Limb (tissue), 2 donors: ENCODE results near the gene MTMR2.
"Not testable (repeated sequence)": the region's sequence is repeated elsewhere in the genome, so short reads cannot be mapped to it uniquely, and the experiment has no call there.

ENCODE experiments used
- DNase-seq, 2 donors: peaks; one replicate each; pipeline ENCODE4 v3.0.0-alpha.2; 2016; ENCODE audit errors: extremely low spot score in 2 of 2

Gene MTMR2

DNA sequence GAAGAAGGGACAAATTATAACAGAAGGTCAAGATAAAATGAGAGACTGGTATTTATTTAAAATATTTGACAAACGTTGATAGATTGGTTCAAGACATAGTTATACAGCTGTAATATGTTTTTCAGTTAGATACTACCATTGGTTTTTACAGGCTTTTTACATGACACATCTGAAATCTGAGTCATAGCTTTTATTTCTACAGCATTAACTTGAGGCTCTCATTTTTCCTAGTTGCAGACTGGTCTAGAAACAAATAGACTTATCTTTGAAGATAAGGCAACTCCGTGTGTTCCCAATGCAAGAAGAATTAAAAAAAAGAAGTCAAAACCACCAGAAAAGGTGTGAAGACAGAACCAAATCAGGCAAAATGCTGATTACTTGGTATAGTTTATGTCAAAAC is 102.3 kb downstream of the MTMR2 start:
- DNase-seq, result no peak

DNA sequence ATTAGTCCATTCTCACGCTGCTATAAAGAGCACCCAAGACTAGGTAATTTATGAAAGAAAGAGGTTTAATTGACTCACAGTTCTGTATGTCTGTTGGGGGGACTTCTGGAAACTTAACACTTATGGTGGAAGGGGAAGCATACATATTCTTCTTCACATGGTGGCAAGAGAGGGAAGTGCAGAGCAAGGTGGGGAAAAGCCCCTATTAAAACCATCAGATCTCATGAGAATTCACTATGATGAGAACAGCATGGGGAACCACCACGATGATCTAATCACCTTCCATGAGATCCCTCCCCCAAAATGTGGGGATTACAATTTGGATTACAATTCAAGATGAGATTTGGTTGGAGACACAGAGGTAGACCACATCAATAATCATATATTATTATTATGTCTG is 107.9 kb downstream of the MTMR2 start:
- no peak for DNase-seq

DNA sequence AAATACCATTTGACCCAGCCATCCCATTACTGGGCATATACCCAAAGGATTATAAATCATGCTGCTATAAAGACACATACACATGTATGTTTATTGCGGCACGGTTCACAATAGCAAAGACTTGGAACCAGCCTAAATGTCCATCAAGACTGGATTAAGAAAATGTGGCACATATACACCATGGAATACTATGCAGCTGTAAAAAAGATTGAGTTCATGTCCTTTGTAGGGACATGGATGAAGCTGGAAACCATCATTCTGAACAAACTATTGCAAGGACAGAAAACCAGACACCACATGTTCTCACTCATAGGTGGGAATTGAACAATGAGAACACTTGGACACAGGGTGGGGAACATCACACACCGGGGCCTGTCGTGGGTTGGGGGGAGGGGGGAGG is 112.9 kb downstream of the MTMR2 start:
- not testable (repeated sequence) for DNase-seq

DNA sequence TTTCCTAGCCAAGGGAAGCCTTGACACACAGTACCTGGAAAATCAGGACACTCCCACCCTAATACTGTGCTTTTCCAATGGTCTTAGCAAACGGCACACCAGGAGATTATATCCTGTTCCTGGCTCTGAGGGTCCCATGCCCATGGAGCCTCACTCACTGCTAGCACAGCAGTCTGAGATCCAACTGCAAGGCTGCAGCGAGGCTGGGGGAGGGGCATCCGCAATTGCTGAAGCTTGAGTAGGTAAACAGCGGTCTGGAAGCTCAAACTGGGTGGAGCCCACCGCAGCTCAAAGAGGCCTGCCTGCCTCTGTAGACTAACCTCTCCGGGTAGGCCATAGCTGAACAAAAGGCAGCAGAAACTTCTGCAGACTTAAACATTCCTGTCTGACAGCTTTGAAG is 117.4 kb downstream of the MTMR2 start:
- not testable (repeated sequence) for DNase-seq

DNA sequence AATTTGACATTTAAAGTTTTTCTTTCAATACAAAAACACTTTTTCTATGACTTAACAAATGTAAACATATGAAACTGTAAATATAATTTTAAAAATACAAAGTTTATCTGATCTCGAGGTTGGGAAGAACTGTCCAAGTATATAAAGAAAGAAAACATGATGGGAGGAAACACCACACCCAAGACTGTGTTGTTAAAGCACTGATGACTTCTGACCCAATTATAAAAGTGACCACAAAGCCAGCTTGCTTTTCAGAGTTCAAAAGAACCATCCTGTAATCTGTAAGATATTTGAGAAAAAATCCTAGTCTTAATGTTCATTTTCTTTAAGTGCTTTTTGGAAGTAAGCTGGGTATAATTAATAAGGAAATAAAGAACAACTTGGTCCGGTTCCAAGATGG is 118.0 kb downstream of the MTMR2 start:
- no peak for DNase-seq

DNA sequence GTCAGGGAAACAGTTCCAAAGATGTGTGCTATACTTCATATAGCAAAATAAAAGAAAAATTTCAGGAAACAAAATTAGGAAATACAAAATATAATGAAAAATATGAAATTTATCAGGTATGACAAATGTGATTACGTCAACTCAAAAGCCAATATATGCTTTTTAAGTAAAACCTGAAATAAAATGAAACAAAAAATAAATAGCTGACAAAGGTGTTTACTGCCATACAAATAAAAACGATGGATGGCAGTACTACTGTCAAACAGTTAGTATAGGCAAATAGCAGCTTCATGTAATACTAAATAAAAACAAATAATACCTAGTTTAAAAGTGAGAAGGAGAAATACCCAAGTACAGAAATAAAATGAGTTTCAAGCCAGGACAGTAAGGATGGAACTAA is 119.9 kb downstream of the MTMR2 start:
- DNase-seq, result no peak

DNA sequence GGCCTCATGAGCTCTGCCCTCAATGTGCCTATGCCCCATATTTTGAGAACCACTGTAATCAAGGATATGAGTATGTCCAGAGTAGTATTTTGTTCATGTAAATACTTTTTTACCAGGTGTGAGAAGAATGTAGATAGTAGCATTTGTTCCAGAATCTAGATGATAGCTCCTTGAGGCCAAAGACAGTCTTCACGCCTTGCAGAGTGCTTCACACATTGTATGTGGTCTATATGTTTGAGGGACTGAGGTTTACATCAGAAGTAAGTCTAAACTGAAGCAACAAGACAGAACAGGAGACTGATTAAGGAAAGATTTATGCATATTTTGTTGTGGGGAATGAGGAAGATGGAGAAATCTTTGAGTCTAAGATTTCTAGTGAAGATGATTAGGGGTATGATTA is 121.1 kb downstream of the MTMR2 start:
- no peak for DNase-seq

DNA sequence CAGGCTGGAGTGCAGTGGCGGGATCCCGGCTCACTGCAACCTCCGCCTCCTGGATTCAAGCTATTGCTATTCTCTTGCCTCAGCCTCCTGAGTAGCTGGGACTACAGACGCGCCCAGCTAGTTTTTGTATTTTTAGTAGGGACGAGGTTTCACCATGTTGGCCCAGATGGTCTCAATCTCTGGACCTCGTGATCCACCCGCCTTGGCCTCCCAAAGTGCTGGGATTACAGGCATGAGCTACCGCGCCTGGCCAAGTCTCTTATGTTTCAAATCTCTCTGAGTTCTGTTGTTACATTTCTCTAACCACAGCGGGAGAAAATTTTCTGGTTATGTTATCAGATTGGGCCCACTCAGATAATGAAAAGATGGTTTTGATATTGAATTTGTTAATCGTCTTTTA is 123.5 kb downstream of the MTMR2 start:
- no peak for DNase-seq

DNA sequence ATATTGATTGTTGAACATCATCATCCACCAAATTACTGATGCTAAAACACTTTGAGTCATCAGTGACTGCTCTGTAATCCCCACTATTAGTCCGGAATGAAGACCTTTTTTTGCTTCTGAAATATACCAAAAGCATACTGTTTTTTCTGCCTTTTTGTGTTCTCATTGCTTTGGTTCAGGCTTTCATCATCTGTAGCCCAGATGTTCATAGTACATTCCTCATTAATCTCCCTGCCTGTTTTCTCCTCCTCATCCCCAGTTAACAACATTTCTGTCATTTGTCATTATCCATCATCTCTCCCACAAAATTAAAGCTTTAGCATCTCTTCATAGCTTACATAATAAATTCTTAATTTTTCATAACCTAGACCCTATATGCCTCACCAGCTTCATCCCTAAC is 124.4 kb downstream of the MTMR2 start:
- no peak for DNase-seq

DNA sequence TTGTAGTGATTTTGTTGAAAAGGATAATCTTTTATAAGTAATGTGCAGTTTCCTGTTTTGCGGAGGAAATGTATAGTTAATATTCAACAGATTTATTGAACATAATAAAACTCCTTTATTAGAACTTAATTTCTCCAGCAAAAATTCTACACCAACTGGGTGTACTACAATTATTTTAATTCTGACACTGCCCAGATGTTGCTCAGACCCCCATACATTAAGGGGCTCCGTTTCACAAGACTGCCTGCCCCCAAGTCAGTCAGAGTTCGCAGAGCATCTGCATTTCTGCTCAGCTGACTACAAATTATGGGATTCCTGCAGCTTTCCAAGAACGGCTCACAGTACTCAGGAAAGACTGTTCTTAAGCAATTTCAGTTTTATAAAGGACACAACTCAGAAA is 127.4 kb downstream of the MTMR2 start:
- peak in 1 of 2 donors; percentile 24 for DNase-seq

DNA sequence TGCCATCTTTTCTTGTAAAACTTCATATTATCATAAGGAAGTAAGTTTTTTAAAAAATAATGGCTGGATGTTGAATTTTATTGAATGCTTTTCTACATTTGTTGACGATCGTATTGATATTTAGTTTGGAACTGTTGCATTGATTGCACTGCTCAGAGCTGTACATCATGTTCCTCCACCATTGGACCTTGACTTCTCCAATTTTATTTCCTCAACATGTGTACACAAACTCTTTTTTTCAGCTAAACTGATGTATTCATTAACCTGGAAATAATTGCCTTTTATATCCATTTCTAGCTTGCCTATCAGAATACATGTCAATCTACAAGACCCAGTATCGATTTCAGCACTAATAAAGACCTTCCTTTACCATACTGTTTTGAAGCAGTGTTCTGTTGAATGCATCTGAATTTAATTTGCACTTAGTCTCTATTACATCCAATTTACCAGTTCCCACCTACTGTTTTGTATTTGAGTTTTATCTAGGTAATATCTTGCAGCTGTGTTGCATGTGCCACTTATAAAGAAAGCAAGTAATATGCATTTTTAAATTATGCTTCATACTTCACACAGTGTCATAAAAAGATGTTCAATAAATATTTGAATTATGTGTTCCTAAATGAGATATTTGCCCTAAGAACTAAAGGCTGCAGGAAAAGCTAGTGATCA is 128.1 kb downstream of the MTMR2 start:
- DNase-seq, result no peak

DNA sequence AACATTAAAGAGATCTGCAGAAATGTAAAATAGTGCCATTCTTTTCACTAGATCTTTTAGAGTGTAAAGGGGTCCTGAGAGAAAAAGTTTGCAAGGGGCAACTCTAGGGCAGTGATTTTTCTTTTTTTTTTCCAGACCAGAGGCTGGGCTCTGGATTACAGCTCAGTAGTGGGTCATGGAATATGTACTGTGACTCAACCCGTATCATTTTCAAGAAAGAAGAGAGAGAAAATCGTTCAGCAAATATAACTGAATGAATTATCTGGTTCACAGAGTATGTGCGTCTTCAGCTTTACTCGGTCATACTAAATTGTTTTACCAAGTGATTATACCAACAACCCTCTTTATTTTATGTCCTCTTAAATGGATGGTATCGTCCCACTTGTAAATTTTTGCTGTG is 129.8 kb downstream of the MTMR2 start:
- DNase-seq, result no peak

DNA sequence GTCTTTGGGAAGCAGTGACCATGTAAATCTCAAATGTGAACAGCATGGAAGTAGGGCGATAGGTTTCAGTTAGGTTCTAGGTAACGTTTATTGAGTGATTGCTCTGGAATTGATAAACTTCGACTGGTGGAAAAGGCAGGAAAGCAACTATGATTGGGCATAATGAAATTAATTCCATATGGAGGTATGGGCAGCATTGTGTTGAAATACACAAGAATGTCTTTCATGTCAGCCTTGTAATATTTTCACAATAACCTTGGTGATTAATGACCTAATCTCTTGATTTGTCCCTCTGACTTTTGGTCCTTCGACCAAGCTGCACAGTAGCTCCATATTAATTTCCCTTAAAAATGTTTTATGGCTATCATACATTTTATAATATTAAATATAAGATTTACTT is 130.8 kb downstream of the MTMR2 start:
- DNase-seq, result no peak

DNA sequence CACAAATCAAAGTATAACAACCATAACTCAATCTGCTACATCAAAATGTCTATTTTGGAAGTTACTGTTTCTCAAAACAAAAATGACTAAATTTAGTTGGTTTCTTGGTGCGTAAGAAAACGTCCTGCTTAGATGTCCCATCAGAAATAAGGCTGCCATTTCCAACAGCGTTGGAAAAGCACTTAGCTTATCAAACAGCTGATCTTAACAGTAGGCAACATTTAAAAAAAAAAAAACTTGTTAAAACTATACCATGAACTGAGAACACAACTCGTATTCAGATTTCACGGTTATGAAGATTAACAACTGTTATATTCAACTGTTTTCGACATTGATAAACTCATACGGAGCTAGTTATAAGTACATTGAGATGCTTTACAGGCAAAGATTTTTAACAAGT is 131.2 kb downstream of the MTMR2 start:
- DNase-seq, result no peak

DNA sequence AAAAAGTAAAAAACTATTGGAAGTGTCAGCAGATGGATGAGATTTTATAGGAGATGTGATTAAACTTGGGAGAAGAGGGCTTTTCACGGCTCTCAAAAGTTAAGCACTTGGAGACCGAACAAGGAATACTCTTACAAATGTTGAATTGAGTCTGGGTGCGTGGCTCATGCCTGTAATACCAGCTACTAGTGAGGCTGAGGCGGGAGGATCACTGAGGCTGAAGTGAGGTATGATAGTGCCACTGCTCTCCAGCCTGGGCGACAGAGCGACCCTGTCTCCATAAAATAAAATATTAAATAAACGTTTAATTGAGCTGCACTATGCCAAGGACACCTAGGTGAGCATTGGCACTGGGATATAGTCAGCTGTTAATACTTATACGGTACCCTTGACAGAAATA is 131.7 kb downstream of the MTMR2 start:
- DNase-seq, result no peak

DNA sequence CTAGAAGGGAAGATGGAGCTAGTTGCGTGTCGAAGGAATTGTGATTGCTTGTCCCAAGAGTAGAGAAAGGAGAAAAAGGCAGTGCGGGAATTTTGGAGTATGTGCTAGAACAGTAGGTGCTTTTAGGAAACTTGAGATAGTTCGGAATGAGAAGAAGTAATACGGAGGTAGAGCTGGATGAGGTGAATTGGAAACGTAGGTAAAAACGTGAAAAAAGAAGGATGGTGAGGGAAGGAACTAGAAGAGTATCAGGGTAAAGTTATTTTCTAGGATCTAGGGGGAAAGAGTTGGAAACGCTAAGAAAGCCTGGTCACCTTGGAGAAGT is 132.2 kb downstream of the MTMR2 start:
- DNase-seq, result no peak

DNA sequence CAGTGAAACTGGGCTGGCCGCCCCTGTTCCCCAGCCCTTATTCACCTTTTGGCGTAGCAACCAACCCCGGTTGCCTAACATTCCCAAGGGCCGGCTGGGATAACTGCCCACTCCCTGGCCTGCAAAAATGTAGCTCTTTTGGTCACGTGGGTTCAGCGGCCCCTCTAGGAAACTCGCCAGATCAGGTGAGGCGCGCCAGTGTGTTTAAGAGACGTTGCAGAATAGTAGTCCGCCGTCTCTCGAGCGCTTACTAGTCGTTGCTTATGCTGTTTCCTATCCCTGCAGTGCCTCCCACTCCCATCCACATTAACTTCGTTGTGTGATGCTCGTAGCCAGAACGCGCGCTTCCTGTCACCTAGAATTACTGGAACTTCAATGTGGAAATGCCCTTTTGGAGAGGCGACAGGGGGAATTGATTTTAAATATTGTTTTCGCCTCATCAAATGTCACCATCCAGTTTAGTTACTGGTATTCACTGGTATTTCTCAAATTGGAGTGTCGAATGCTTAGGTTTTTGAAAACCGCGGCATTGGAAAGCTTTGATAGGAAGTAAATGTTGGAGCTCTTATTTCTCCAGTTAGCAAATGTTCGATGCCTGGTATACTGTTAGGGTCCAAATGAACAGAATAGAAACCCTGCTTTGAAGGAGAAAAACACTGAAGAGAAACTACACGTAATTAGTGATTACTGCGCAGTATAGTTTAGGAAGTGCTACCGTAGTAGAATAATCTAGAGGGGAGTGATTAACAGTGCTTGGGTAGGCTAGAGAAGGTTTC is 132.8 kb downstream of the MTMR2 start:
- peak; percentile 45 to 83 for DNase-seq

DNA sequence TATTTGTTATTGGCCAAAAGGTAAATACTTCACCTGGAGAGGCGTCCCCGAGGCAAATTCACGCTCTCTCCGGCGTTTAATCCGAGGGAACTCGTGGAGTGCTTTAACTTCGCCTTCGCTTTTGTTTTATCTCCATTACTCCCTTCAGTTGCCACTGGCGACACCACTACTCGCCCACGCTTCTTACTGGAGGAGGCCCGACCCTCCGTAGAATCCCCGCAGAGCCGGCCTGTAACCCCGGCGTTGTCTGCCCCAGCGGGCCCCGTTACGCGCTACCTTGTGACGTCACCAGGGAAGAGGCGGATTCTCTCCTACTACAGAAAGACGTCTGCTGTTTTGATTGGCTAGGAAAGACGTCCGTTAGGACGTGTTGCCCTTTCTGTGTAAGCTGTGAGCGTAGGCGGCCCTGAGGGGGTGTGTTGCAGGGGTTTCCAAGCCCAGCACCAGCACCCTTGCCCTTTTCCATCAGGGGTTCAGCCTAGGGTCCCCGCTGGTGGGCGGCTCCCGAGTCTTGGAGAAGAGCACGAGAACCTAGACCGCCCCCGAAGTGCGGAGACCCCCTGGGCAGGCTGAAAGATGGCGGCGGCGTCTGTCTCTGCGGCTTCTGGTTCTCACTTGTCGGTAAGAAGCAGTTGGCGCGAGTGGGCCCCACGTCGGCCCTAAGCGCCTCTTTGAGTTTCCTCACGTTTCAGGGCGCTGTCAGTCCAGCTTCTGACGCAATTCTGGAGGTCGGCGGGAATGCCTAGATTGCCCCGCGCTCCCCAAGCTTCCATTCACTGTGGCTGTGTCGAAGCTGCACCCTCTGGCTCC is 133.6 kb downstream of the MTMR2 start, which contains the start of gene CEP57:
Gene CEP57, plus strand, starts transcription at position 376 of the 810 bp plus-strand sequence. Its CDS starts 201 bp downstream, at position 577.
- DNase-seq, result peak; percentile 95 to 97

DNA sequence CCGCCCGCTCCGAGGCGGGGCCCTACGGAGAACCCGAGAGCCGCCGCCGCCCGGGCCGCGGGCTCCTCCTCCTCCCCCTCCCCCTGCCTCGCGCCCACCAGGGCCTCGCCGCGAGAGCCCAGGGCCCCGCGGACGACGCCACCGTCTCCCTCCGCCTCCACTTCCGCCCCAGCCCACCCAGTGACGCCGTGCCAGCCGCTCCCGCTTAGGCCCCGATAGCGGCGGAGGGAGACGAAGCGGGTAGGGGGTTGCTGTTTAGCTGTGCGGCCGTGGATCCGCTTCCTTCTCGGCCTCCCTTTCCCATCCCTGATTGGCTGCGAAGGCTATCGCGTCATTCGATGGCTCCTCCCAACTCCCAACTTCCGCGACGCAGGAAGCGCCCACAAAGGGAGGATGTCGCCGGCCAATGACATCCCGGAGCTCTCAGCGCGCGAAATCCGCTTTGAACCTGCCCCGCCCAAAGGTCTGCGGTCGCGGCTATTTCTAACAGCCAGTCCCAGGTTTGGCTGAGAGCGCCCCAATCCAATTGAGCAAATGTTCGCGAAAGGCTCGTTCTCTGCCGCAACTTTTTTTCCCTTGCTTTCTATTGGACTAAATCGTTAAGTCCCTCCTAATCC is 134.3 kb downstream of the MTMR2 start, which contains the start of gene FAM76B:
Gene FAM76B, minus strand, starts transcription at position 277 of the 617 bp plus-strand sequence. CDS start 304 bp downstream, outside the sequence.
- peak; percentile 97 to 99 for DNase-seq

DNA sequence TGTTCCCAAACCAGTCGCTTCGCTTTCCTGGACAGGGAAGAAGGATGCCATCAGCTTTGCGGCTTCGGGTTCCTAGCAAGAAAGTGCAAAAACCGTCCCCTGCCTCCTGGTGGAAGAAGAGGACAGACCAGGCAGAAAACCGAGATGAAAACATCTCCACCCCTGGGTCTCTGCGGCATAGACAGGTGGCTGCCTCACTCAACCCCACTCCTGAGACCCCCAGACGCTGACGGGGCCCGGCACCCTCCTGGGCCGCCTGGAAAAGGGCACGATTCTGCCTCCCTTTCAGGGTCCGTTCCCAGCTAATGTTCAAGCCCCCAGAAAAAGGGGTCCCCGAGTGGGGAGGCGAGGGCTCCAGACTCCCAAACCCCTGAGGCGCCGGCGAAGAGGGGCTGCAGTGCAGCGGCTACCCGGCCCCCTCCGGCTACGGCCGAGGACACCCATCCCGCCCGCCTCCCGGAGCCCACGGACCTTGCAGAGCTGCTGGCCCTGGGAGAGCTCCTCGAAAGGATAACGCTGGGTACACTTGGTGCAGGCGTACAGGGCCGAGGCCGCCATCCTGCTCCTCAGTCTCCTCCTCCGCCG is 134.9 kb downstream of the MTMR2 start:
- DNase-seq, result peak in 1 of 2 donors; percentile 21
